Astrocyte of the cerebellum (primary cell): ENCODE data around the gene SPRY2.

Source experiments
- DNase-seq: peaks from one replicate; pipeline ENCODE4 v3.0.0-alpha.2; 2011; ENCODE audit warnings: low read depth
- H3K4me3 ChIP-seq: 2 replicates; pipeline ENCODE4 v1.5.1; 2011; ENCODE audit warnings: mild to moderate bottlenecking, low read depth, low read length, moderate library complexity
- CTCF ChIP-seq: IDR thresholded peaks from 2 replicates; pipeline ENCODE4 v1.5.1; 2012; ENCODE audit warnings: low read length, low read depth, moderate library complexity, mild to moderate bottlenecking; ENCODE audit errors: missing control alignments
- in situ Hi-C: cut with HindIII; loops from 2 replicates; pipeline ENCODE4 v1.10.0; 2017; ENCODE audit warnings: low sequenced_read_pairs

Gene SPRY2

GRCh38 chr13:80382576-80382975 is 41.6 kb upstream of the SPRY2 start:
- no peak overlapping the region for H3K4me3 ChIP-seq
- in situ Hi-C loops: no loop called here
- no peak for DNase-seq
- no peak for TF ChIP-seq CTCF

GRCh38 chr13:80379245-80379644 is 38.3 kb upstream of the SPRY2 start:
- no peak for DNase-seq
- no peak for TF ChIP-seq CTCF
- no peak overlapping the region for H3K4me3 ChIP-seq
- in situ Hi-C loops: no loop called here

GRCh38 chr13:80376554-80376953 is 35.6 kb upstream of the SPRY2 start:
- in situ Hi-C loops: no loop called here
- H3K4me3 ChIP-seq: no peak overlapping the region
- no peak for TF ChIP-seq CTCF
- no peak for DNase-seq

GRCh38 chr13:80374901-80375300 is 34.0 kb upstream of the SPRY2 start:
- no peak for TF ChIP-seq CTCF
- in situ Hi-C loops: loop anchor here (25.0 kb wide), 1 partner anchor 713 kb away; no protein-coding TSS in a partner anchor
- no peak for DNase-seq
- no peak overlapping the region for H3K4me3 ChIP-seq

GRCh38 chr13:80374444-80374843 is 33.5 kb upstream of the SPRY2 start:
- in situ Hi-C loops: loop anchor here (25.0 kb wide), 1 partner anchor 712 kb away; no protein-coding TSS in a partner anchor
- no peak for TF ChIP-seq CTCF
- no peak for DNase-seq
- no peak overlapping the region for H3K4me3 ChIP-seq

- in situ Hi-C loops: loop anchor here (25.0 kb wide), 1 partner anchor 710 kb away; no protein-coding TSS in a partner anchor
- TF ChIP-seq CTCF: no peak
- no peak overlapping the region for H3K4me3 ChIP-seq
- DNase-seq: no peak
Observed at GRCh38 chr13:80371840-80372509, 31.0 kb upstream of the SPRY2 start.
